ENCODE data around the gene JMJD4. TPM values are rescaled to one million over a fixed set of nuclear protein-coding genes. Genes with fewer than 3 reads are reported as not detected.

JMJD4 gene
- total RNA-seq, 4 donors from 2014 or later: 20.6 to 31.7 (median 28.8) TPM

GRCh38 chr1:227771771-227772170 lies 36.7 kb upstream of the JMJD4 start:
- H3K27ac ChIP-seq: no peak overlapping the region
- DNase-seq: no peak
- H3K4me3 ChIP-seq (replicated peaks in 1 of 3): no peak overlapping the region
- peaks cover 17 to 19% of the 10 kb centered on the region in 2 donors for H3K36me3 ChIP-seq
- no peaks in the 10 kb centered on the region for H3K27me3 ChIP-seq
- intact Hi-C loops (cut with DNase I): no loop called here
- TF ChIP-seq POLR2A (IDR thresholded peaks at IDR 0.05): no peak
- TF ChIP-seq CTCF (IDR thresholded peaks at IDR 0.05): no peak
- no peaks in the 10 kb centered on the region for H3K4me1 ChIP-seq
- no peaks in the 10 kb centered on the region for H3K9me3 ChIP-seq
- WGBS, 2 donors: 87% methylated on average over 5 to 7 of the region's 7 CpGs

- 90 to 97% methylated on average over 4 to 6 of the region's 8 CpGs for WGBS, 2 donors
- no peak overlapping the region for H3K27ac ChIP-seq
- no peak for DNase-seq
- H3K9me3 ChIP-seq: no peaks in the 10 kb centered on the region
- H3K36me3 ChIP-seq: peaks cover 17 to 19% of the 10 kb centered on the region in 2 donors
- H3K4me1 ChIP-seq: no peaks in the 10 kb centered on the region
- no peak overlapping the region for H3K4me3 ChIP-seq (replicated peaks in 1 of 3)
- intact Hi-C loops (cut with DNase I): no loop called here
- H3K27me3 ChIP-seq: no peaks in the 10 kb centered on the region
- TF ChIP-seq CTCF (IDR thresholded peaks at IDR 0.05) (no peak), POLR2A (IDR thresholded peaks at IDR 0.05) (no peak)
These were observed 36.2 kb upstream of the JMJD4 start for GRCh38 chr1:227771326-227771725.

GRCh38 chr1:227770812-227771211 lies 35.7 kb upstream of the JMJD4 start:
- Histone ChIP-seq H3K4me1 (no peaks in the 10 kb centered on the region), H3K27ac (no peak overlapping the region), H3K27me3 (no peaks in the 10 kb centered on the region), H3K4me3 (replicated peaks in 1 of 3) (no peak overlapping the region), H3K9me3 (no peaks in the 10 kb centered on the region), H3K36me3 (peaks cover 15 to 17% of the 10 kb centered on the region in 2 donors)
- intact Hi-C loops (cut with DNase I): no loop called here
- DNase-seq: no peak
- no peak for TF ChIP-seq POLR2A (IDR thresholded peaks at IDR 0.05)
- TF ChIP-seq CTCF (IDR thresholded peaks at IDR 0.05): no peak
- 91 to 94% methylated on average over 7 to 13 of the region's 13 CpGs for WGBS, 2 donors

- Histone ChIP-seq H3K36me3 (peaks cover 15 to 17% of the 10 kb centered on the region in 2 donors), H3K27ac (no peak overlapping the region), H3K4me1 (no peaks in the 10 kb centered on the region), H3K4me3 (replicated peaks in 1 of 3) (no peak overlapping the region), H3K9me3 (no peaks in the 10 kb centered on the region), H3K27me3 (no peaks in the 10 kb centered on the region)
- 94 to 96% methylated on average over 12 of the region's 15 CpGs for WGBS, 2 donors
- intact Hi-C loops (cut with DNase I): no loop called here
- no peak for DNase-seq
- TF ChIP-seq CTCF (IDR thresholded peaks at IDR 0.05): no peak
- TF ChIP-seq POLR2A (IDR thresholded peaks at IDR 0.05): no peak
These were observed 34.9 kb upstream of the JMJD4 start for GRCh38 chr1:227769936-227770494.

GRCh38 chr1:227769047-227769935 lies 34.2 kb upstream of the JMJD4 start:
- no peak for DNase-seq
- Histone ChIP-seq H3K27ac (no peak overlapping the region), H3K36me3 (peaks cover 15 to 17% of the 10 kb centered on the region in 2 donors), H3K4me1 (no peaks in the 10 kb centered on the region), H3K27me3 (no peaks in the 10 kb centered on the region), H3K9me3 (no peaks in the 10 kb centered on the region), H3K4me3 (replicated peaks in 1 of 3) (no peak overlapping the region)
- intact Hi-C loops (cut with DNase I): no loop called here
- WGBS, 2 donors: 93 to 94% methylated on average over 14 to 16 of the region's 20 CpGs
- no peak for TF ChIP-seq CTCF (IDR thresholded peaks at IDR 0.05)
- TF ChIP-seq POLR2A (IDR thresholded peaks at IDR 0.05): no peak
